HS-5 (cell line): ENCODE measurements around the gene SLC1A5.
"Not testable (repeated sequence)": the region's sequence is repeated elsewhere in the genome, so short reads cannot be mapped to it uniquely, and the experiment has no call there.

Experiments used
- DNase-seq: peaks from one replicate; pipeline ENCODE4 v3.0.0-alpha.2; 2012; ENCODE audit warnings: low read depth

SLC1A5 gene

GRCh38 chr19:46768746-46769145 lies 19.6 kb downstream of the SLC1A5 start:
- DNase-seq = not testable (repeated sequence)

- no peak for DNase-seq
Observed at GRCh38 chr19:46766569-46767317, 21.7 kb downstream of the SLC1A5 start.

- DNase-seq = no peak
Observed at GRCh38 chr19:46764817-46765291, 23.5 kb downstream of the SLC1A5 start.

GRCh38 chr19:46762245-46762890 lies 26.0 kb downstream of the SLC1A5 start:
- DNase-seq = no peak

GRCh38 chr19:46761418-46761831 lies 27.0 kb downstream of the SLC1A5 start:
- DNase-seq = no peak

- not testable (repeated sequence) for DNase-seq
Observed at GRCh38 chr19:46760897-46761296, 27.5 kb downstream of the SLC1A5 start.

GRCh38 chr19:46760363-46760762 lies 28.0 kb downstream of the SLC1A5 start:
- DNase-seq = no peak

GRCh38 chr19:46759817-46760333 lies 28.5 kb downstream of the SLC1A5 start:
- DNase-seq = peak; percentile 65

GRCh38 chr19:46759206-46759605 lies 29.2 kb downstream of the SLC1A5 start:
- no peak for DNase-seq

GRCh38 chr19:46756544-46756888 lies 31.9 kb downstream of the SLC1A5 start:
- no peak for DNase-seq

- no peak for DNase-seq
Observed at GRCh38 chr19:46755853-46756543, 32.4 kb downstream of the SLC1A5 start.

GRCh38 chr19:46755077-46755852 lies 33.1 kb downstream of the SLC1A5 start:
- no peak for DNase-seq

GRCh38 chr19:46753420-46754155 lies 34.8 kb downstream of the SLC1A5 start:
- no peak for DNase-seq

- DNase-seq = no peak
Observed at GRCh38 chr19:46748325-46749109, 39.9 kb downstream of the SLC1A5 start.

- no peak for DNase-seq
Observed at GRCh38 chr19:46746281-46747057, 41.9 kb downstream of the SLC1A5 start, which contains the start of gene STRN4. TSS of gene STRN4 (minus strand) at chr19:46746450. CDS start at chr19:46746430, 20 bp downstream.

- no peak for DNase-seq
Observed at GRCh38 chr19:46745521-46746280, 42.7 kb downstream of the SLC1A5 start, which contains the start of gene FKRP. TSS of gene FKRP (plus strand) at chr19:46746057. CDS start at chr19:46755451, 9,394 bp downstream.

GRCh38 chr19:46745030-46745429 lies 43.4 kb downstream of the SLC1A5 start:
- no peak for DNase-seq

GRCh38 chr19:46744005-46744691 lies 44.2 kb downstream of the SLC1A5 start:
- DNase-seq = no peak
